Breast epithelium (tissue), 3 donors: ENCODE results near the gene IFNK.

Experiments
- POLR2A ChIP-seq: fragments of 450-650 bp; IDR thresholded peaks from one replicate; pipeline ENCODE4 v1.6.1; 2016; ENCODE audit warnings: antibody characterized with exemption, mild to moderate bottlenecking, moderate library complexity
- TF ChIP-seq, protein P1 (sequence below), 3 donors: fragments of 450-650 bp; IDR thresholded peaks; one replicate each; pipeline ENCODE4 v1.5.1; 2016 to 2017; ENCODE audit warnings: antibody characterized with exemption in 3 of 3, mild to moderate bottlenecking in 3 of 3, moderate library complexity in 3 of 3

DNA sequence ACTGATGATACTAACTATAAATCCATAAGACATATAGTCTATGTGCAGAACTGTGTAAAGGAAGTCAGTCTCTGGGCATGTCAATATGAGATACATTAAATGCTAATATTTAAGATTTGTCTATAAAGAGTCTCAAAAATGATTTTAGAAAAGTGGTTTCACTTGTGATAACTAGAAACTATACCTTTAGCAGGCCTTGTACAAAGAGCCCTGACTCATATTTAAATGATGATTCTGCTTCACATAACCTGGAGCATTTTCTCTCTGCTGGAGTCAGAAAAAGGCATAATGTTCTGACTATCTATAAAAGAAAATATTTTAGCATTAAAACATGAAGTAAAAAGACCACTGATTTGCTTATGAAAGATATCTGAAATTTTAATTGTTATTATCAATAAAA lies 34.2 kb downstream of the IFNK start:
- TF ChIP-seq, protein P1, sequence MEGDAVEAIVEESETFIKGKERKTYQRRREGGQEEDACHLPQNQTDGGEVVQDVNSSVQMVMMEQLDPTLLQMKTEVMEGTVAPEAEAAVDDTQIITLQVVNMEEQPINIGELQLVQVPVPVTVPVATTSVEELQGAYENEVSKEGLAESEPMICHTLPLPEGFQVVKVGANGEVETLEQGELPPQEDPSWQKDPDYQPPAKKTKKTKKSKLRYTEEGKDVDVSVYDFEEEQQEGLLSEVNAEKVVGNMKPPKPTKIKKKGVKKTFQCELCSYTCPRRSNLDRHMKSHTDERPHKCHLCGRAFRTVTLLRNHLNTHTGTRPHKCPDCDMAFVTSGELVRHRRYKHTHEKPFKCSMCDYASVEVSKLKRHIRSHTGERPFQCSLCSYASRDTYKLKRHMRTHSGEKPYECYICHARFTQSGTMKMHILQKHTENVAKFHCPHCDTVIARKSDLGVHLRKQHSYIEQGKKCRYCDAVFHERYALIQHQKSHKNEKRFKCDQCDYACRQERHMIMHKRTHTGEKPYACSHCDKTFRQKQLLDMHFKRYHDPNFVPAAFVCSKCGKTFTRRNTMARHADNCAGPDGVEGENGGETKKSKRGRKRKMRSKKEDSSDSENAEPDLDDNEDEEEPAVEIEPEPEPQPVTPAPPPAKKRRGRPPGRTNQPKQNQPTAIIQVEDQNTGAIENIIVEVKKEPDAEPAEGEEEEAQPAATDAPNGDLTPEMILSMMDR (IDR thresholded peaks at IDR 0.05) = no peak
- no peak for TF ChIP-seq POLR2A
